ENCODE measurements around the gene FOXO3.

FOXO3 gene

DNA sequence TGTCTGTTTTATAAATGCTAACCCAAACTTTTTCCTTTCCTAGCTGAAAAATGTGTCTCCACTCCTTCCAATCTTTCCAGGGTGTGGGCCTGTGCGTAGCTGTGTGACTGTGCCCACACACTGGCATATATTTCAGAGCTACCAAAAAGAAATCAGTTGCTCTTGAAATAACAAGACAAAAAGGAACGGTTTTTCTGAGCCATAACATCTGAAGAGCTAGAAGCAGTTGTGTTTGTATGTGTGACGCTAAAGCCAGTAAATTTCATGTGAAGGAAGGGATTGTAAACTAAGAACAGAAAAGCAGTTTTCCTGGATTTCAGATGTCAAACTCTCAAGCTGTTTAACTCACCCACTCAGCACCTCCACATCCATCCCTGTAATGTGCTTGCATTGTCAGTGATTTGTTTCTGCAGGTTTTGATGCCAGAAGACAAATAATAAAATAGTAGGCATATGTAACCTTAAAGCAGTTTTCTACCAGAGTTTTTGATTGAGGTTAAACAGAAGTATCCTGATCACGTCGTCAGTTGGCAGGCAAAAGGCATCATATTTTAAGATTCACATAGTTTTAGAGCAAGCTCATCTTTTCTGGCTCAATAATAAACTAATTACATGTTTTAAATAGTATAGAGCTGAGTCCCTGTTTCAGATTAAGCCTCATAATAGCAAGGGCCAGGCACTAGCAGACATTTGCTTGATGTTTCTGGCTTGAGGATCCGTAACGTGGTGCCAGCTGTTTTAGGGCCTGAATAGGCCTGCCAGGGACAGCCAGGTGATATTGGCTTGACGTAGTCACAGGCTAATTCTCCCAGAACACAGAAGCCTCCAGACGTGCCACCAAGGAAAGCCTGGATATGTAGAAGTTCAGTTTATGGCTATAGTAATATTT, 90.9 kb downstream of the FOXO3 start:
- H4K20me1 ChIP-seq (ENCODE audit: control insufficient read depth, insufficient read depth, low read depth, low read length) = no peaks in the 10 kb centered on the region
- H3K4me3 ChIP-seq (ENCODE audit: low read length) = no peak overlapping the region
- H3K4me1 ChIP-seq (ENCODE audit: control insufficient read depth, low read length) = peaks cover 13% of the 10 kb centered on the region
- H3K79me2 ChIP-seq (ENCODE audit: control insufficient read depth, low read length) = no peaks in the 10 kb centered on the region
- no peaks in the 10 kb centered on the region for H3K9me3 ChIP-seq (ENCODE audit: control insufficient read depth, insufficient read depth, low read length)
- H3K4me2 ChIP-seq (ENCODE audit: low read length) = no peak overlapping the region
- H3K27me3 ChIP-seq (ENCODE audit: control insufficient read depth, low read length) = no peaks in the 10 kb centered on the region
- no peaks in the 10 kb centered on the region for H3K9me2 ChIP-seq (replicated peaks; ENCODE audit: control insufficient read depth, low read length)
- no peak overlapping the region for H3K27ac ChIP-seq (ENCODE audit: low read depth, low read length)
- no peaks in the 10 kb centered on the region for H3K36me3 ChIP-seq (ENCODE audit: control insufficient read depth, low read length)
- no peaks in the 10 kb centered on the region for H3F3A ChIP-seq (ENCODE audit: control insufficient read depth, insufficient read depth)
- no peak for TF ChIP-seq CTCF (IDR thresholded peaks at IDR 0.05; ENCODE audit: low read depth, low read length, poor library complexity, severe bottlenecking)
- no peak for TF ChIP-seq EZH2phosphoT487 (IDR thresholded peaks at IDR 0.05; ENCODE audit: borderline replicate concordance, low read length)

- TF ChIP-seq CTCF (IDR thresholded peaks at IDR 0.05; ENCODE audit: low read depth, low read length, poor library complexity, severe bottlenecking) = no peak
- TF ChIP-seq EZH2phosphoT487 (IDR thresholded peaks at IDR 0.05; ENCODE audit: borderline replicate concordance, low read length) = no peak
- H3K9me2 ChIP-seq (replicated peaks; ENCODE audit: control insufficient read depth, low read length) = no peaks in the 10 kb centered on the region
- H4K20me1 ChIP-seq (ENCODE audit: control insufficient read depth, insufficient read depth, low read depth, low read length) = no peaks in the 10 kb centered on the region
- no peak overlapping the region for H3K27ac ChIP-seq (ENCODE audit: low read depth, low read length)
- no peaks in the 10 kb centered on the region for H3K27me3 ChIP-seq (ENCODE audit: control insufficient read depth, low read length)
- H3K9me3 ChIP-seq (ENCODE audit: control insufficient read depth, insufficient read depth, low read length) = no peaks in the 10 kb centered on the region
- H3K4me3 ChIP-seq (ENCODE audit: low read length) = no peak overlapping the region
- no peaks in the 10 kb centered on the region for H3F3A ChIP-seq (ENCODE audit: control insufficient read depth, insufficient read depth)
- H3K79me2 ChIP-seq (ENCODE audit: control insufficient read depth, low read length) = no peaks in the 10 kb centered on the region
- no peaks in the 10 kb centered on the region for H3K36me3 ChIP-seq (ENCODE audit: control insufficient read depth, low read length)
- peaks cover 13% of the 10 kb centered on the region for H3K4me1 ChIP-seq (ENCODE audit: control insufficient read depth, low read length)
- no peak overlapping the region for H3K4me2 ChIP-seq (ENCODE audit: low read length)
These were observed 91.7 kb downstream of the FOXO3 start for GRCh38 chr6:108652375-108652774.

GRCh38 chr6:108653949-108654348, 93.2 kb downstream of the FOXO3 start:
- H3K27ac ChIP-seq (ENCODE audit: low read depth, low read length) = no peak overlapping the region
- no peaks in the 10 kb centered on the region for H3K36me3 ChIP-seq (ENCODE audit: control insufficient read depth, low read length)
- H3K4me1 ChIP-seq (ENCODE audit: control insufficient read depth, low read length) = peaks cover 13% of the 10 kb centered on the region
- H3K4me3 ChIP-seq (ENCODE audit: low read length) = no peak overlapping the region
- TF ChIP-seq EZH2phosphoT487 (IDR thresholded peaks at IDR 0.05; ENCODE audit: borderline replicate concordance, low read length) = no peak
- TF ChIP-seq CTCF (IDR thresholded peaks at IDR 0.05; ENCODE audit: low read depth, low read length, poor library complexity, severe bottlenecking) = no peak
- no peaks in the 10 kb centered on the region for H3K9me2 ChIP-seq (replicated peaks; ENCODE audit: control insufficient read depth, low read length)
- no peaks in the 10 kb centered on the region for H3K9me3 ChIP-seq (ENCODE audit: control insufficient read depth, insufficient read depth, low read length)
- H3F3A ChIP-seq (ENCODE audit: control insufficient read depth, insufficient read depth) = no peaks in the 10 kb centered on the region
- H3K4me2 ChIP-seq (ENCODE audit: low read length) = no peak overlapping the region
- no peaks in the 10 kb centered on the region for H3K79me2 ChIP-seq (ENCODE audit: control insufficient read depth, low read length)
- no peaks in the 10 kb centered on the region for H4K20me1 ChIP-seq (ENCODE audit: control insufficient read depth, insufficient read depth, low read depth, low read length)
- no peaks in the 10 kb centered on the region for H3K27me3 ChIP-seq (ENCODE audit: control insufficient read depth, low read length)

Measured in DOHH2 (cell line).